SK-N-MC (cell line): ENCODE data around the gene RAC3.

Experiments used
- DNase-seq: peaks from one replicate; pipeline ENCODE4 v3.0.0-alpha.2; 2011; ENCODE audit warnings: low read depth, low spot score
- H3K27ac ChIP-seq: fragments of 200-600 bp; sonication (generic); 2 replicates; pipeline ENCODE4 v1.5.1; 2016; ENCODE audit warnings: mixed run types
- H3K36me3 ChIP-seq: fragments of 200-600 bp; sonication (generic); 2 replicates; pipeline ENCODE4 v1.6.1; 2017; ENCODE audit warnings: antibody characterized with exemption, low read length, mixed read lengths; ENCODE audit not compliant: insufficient read depth
- H3K4me3 ChIP-seq: fragments of 200-600 bp; sonication (generic); 2 replicates; pipeline ENCODE4 v1.5.1; 2016
- H3K9ac ChIP-seq: fragments of 200-600 bp; sonication (generic); 2 replicates; pipeline ENCODE4 v1.8.0; 2017; ENCODE audit warnings: mixed run types, mixed read lengths; ENCODE audit not compliant: insufficient read length
- H3K9me3 ChIP-seq: fragments of 200-600 bp; sonication (generic); 2 replicates; pipeline ENCODE4 v1.6.1; 2017; ENCODE audit warnings: low read depth, mild to moderate bottlenecking, antibody characterized with exemption, low read length, moderate library complexity, mixed read lengths
- EZH2 ChIP-seq: fragments of 200-600 bp; sonication (generic); IDR thresholded peaks from one replicate; pipeline ENCODE4 v1.6.1; 2017; ENCODE audit warnings: antibody characterized with exemption
- FOXP2 ChIP-seq: optimal IDR thresholded peaks from 2 replicates; pipeline ENCODE3; 2011; ENCODE audit warnings: mild to moderate bottlenecking, moderate library complexity; ENCODE audit not compliant: insufficient read depth; ENCODE audit errors: extremely low read length, control extremely low read depth
- POLR2AphosphoS5 ChIP-seq: IDR thresholded peaks from 2 replicates; pipeline ENCODE4 v1.6.1; 2012; ENCODE audit warnings: mild to moderate bottlenecking, low read depth, low read length, borderline replicate concordance

RAC3 gene

DNA sequence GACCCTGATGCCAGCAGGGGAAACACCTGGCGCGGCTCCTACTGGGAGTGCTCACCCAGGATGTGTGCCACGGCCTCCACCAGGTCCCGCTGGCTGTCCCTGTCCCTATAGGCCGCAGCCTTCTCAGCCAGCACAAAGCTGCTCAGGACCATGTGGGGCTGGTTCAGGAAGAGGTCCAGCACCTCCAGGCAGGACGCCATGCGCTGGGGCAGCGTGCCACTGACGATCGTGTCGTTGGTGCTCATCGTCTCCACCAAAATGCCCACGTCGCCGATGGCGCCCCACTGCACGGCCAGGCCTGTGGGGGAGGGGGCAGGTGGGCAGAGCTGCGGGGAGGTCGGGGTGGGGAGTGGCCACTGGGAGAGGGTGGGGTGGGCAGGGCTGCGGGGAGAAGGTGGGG is 50.1 kb downstream of the RAC3 start:
- TF ChIP-seq EZH2 (no peak), POLR2AphosphoS5 (no peak), FOXP2 (no peak)
- Histone ChIP-seq H3K9me3 (no peaks in the 10 kb centered on the region), H3K9ac (no peak overlapping the region), H3K36me3 (peaks cover 81% of the 10 kb centered on the region), H3K27ac (no peak overlapping the region), H3K4me3 (no peak overlapping the region)
- DNase-seq, result no peak

DNA sequence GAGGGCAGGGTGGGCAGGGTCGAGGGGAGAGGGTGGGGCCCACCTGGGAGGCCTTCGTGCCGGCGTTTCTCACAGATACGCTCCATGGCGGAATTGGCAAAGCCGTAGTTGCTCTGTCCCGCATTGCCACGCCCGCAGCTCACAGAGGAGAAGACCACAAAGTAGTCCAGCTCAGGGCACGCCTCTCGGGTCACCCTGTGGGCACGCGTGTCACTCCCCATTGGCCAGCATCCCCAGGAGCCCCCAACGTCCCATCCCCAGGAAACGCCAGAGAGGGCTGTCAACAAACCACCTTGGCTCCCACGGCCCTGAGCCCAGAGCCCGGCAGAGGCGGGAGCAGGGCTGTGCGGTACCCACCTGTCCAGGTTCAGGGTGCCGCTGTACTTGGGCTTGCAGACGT is 50.5 kb downstream of the RAC3 start:
- Histone ChIP-seq H3K4me3 (no peak overlapping the region), H3K36me3 (peaks cover 86% of the 10 kb centered on the region), H3K27ac (no peak overlapping the region), H3K9me3 (no peaks in the 10 kb centered on the region), H3K9ac (no peak overlapping the region)
- TF ChIP-seq FOXP2 (no peak), POLR2AphosphoS5 (no peak), EZH2 (no peak)
- DNase-seq, result no peak

DNA sequence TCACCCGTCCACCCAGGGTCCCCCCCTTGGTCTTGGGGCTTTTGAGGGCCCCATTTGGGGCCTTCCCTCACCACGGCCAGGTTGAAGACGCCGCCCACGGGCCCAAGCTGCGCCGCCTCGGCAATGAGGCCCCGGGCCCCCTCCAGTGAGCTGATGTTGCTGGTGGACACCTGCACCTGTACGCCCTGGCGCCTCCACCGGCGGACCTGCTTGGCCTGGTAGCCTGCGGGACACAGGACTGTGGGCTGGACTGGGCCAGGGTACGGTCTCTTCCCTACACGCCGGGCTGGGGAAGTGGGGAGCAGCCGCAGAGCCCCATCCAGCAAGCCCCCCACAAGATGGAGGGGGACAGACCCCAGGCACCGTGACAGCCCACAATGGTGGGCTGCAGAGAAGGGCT is 51.0 kb downstream of the RAC3 start:
- Histone ChIP-seq H3K9me3 (no peaks in the 10 kb centered on the region), H3K27ac (no peak overlapping the region), H3K9ac (no peak overlapping the region), H3K4me3 (no peak overlapping the region), H3K36me3 (peaks cover 90% of the 10 kb centered on the region)
- DNase-seq, result no peak
- no peak for TF ChIP-seq EZH2
- TF ChIP-seq FOXP2, result no peak
- no peak for TF ChIP-seq POLR2AphosphoS5

DNA sequence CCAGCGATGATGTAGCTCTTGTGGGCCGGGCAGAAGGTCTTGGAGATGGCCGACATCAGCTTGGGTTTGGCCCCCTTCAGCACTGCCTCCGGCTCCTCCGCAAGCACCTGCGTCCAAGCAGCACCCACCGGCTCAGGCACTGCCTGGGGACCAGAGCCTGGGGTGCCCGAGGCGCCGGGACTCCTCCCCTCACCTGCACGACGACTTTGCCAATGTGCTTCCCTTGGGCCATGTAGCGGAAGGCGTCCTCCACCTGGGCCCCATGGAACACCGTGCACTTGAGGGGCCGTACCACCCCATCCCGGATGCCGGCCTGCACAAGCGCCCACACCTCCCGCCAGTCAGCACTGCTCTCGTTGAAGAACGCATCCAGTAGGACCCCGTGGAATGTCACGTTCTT is 51.5 kb downstream of the RAC3 start:
- Histone ChIP-seq H3K4me3 (no peak overlapping the region), H3K9ac (no peak overlapping the region), H3K9me3 (no peaks in the 10 kb centered on the region), H3K36me3 (peaks cover 95% of the 10 kb centered on the region), H3K27ac (no peak overlapping the region)
- TF ChIP-seq EZH2 (no peak), POLR2AphosphoS5 (no peak; the same call in 1 of the 2 replicates), FOXP2 (no peak)
- no peak for DNase-seq
